ENCODE results near the gene ALG10B.
"Not testable (repeated sequence)": the region's sequence is repeated elsewhere in the genome, so short reads cannot be mapped to it uniquely, and the experiment has no call there.

ALG10B gene

GRCh38 chr12:38316391-38317129 is at the start of gene ALG10B:
ALG10B (plus strand) TSS chr12:38316774; CDS start chr12:38316894, 120 bp downstream.
- peak; percentile 57 for DNase-seq

GRCh38 chr12:38268612-38269011 is 48.0 kb upstream of the ALG10B start:
- no peak for DNase-seq

GRCh38 chr12:38269897-38270296 is 46.7 kb upstream of the ALG10B start:
- DNase-seq = no peak

GRCh38 chr12:38279756-38280155 is 36.8 kb upstream of the ALG10B start:
- no peak for DNase-seq

- no peak for DNase-seq
Measured at GRCh38 chr12:38282886-38283285, 33.7 kb upstream of the ALG10B start.

- no peak for DNase-seq
Measured at GRCh38 chr12:38289396-38289795, 27.2 kb upstream of the ALG10B start.

- no peak for DNase-seq
Measured at GRCh38 chr12:38291160-38291559, 25.4 kb upstream of the ALG10B start.

GRCh38 chr12:38302972-38303371 is 13.6 kb upstream of the ALG10B start:
- not testable (repeated sequence) for DNase-seq

GRCh38 chr12:38321966-38322365 is 5.4 kb downstream of the ALG10B start:
- DNase-seq = not testable (repeated sequence)

GRCh38 chr12:38324912-38325311 is 8.3 kb downstream of the ALG10B start:
- no peak for DNase-seq

GRCh38 chr12:38327356-38327755 is 10.8 kb downstream of the ALG10B start:
- DNase-seq = no peak

- DNase-seq = peak; percentile 13
Measured at GRCh38 chr12:38328306-38328895, 11.8 kb downstream of the ALG10B start.

GRCh38 chr12:38330414-38330813 is 13.8 kb downstream of the ALG10B start:
- not testable (repeated sequence) for DNase-seq

- DNase-seq = no peak
Measured at GRCh38 chr12:38332814-38333213, 16.2 kb downstream of the ALG10B start.

- no peak for DNase-seq
Measured at GRCh38 chr12:38342444-38342843, 25.9 kb downstream of the ALG10B start.

GRCh38 chr12:38343256-38343655 is 26.7 kb downstream of the ALG10B start:
- not testable (repeated sequence) for DNase-seq

GRCh38 chr12:38343916-38344315 is 27.3 kb downstream of the ALG10B start:
- not testable (repeated sequence) for DNase-seq

- DNase-seq = no peak
Measured at GRCh38 chr12:38350342-38351174, 34.0 kb downstream of the ALG10B start.

GRCh38 chr12:38351175-38351508 is 34.6 kb downstream of the ALG10B start:
- DNase-seq = not testable (repeated sequence)

GRCh38 chr12:38367506-38367905 is 50.9 kb downstream of the ALG10B start:
- no peak for DNase-seq

GRCh38 chr12:38370311-38370710 is 53.7 kb downstream of the ALG10B start:
- no peak for DNase-seq

- DNase-seq = no peak
Measured at GRCh38 chr12:38373784-38374183, 57.2 kb downstream of the ALG10B start.

GRCh38 chr12:38374751-38375150 is 58.2 kb downstream of the ALG10B start:
- DNase-seq = no peak
